Fibroblast of pulmonary artery (primary cell): ENCODE measurements around the gene SGCD.

Experiments used
- DNase-seq: peaks from one replicate; pipeline ENCODE4 v3.0.0-alpha.2; 2010; ENCODE audit warnings: low read depth
- H3K4me3 ChIP-seq: replicated peaks from 2 replicates; pipeline ENCODE4 v1.5.1; 2011; ENCODE audit warnings: low read depth, mild to moderate bottlenecking, control low read depth, low read length, moderate library complexity
- TF ChIP-seq, protein P1 (sequence below): IDR thresholded peaks from 2 replicates; pipeline ENCODE4 v1.5.1; 2011; ENCODE audit warnings: mild to moderate bottlenecking, control low read depth, low read length, inconsistent platforms; ENCODE audit errors: missing control alignments

SGCD gene

DNA sequence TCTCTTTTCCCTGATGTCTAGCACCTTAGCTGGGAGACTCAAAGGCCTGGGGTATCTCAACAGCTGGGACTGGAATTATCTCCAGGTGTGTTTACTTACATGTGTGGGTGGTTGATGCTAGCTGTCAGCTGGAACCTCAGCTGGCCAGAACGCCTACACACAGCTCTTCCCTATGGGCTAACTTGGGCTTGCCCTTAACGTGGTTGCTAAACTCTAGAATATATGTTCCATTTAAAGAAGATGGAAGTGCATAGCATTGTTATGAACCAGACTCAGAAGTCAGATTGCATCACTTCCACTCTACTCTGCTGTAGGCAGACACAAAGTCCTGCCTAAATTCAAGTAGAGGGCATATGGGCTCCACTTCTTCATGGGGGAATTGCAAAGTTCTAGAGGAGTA, 29.3 kb downstream of the SGCD start:
- no peak overlapping the region for H3K4me3 ChIP-seq
- peak; percentile 4 for DNase-seq

GRCh38 chr5:156359476-156359875, 32.5 kb downstream of the SGCD start:
- H3K4me3 ChIP-seq, result no peak overlapping the region
- DNase-seq, result peak; percentile 21
- TF ChIP-seq, protein P1, sequence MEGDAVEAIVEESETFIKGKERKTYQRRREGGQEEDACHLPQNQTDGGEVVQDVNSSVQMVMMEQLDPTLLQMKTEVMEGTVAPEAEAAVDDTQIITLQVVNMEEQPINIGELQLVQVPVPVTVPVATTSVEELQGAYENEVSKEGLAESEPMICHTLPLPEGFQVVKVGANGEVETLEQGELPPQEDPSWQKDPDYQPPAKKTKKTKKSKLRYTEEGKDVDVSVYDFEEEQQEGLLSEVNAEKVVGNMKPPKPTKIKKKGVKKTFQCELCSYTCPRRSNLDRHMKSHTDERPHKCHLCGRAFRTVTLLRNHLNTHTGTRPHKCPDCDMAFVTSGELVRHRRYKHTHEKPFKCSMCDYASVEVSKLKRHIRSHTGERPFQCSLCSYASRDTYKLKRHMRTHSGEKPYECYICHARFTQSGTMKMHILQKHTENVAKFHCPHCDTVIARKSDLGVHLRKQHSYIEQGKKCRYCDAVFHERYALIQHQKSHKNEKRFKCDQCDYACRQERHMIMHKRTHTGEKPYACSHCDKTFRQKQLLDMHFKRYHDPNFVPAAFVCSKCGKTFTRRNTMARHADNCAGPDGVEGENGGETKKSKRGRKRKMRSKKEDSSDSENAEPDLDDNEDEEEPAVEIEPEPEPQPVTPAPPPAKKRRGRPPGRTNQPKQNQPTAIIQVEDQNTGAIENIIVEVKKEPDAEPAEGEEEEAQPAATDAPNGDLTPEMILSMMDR, result no peak

More for the DNA sequence above, 29.3 kb downstream of the SGCD start:
- TF ChIP-seq, protein P1, result no peak

DNA sequence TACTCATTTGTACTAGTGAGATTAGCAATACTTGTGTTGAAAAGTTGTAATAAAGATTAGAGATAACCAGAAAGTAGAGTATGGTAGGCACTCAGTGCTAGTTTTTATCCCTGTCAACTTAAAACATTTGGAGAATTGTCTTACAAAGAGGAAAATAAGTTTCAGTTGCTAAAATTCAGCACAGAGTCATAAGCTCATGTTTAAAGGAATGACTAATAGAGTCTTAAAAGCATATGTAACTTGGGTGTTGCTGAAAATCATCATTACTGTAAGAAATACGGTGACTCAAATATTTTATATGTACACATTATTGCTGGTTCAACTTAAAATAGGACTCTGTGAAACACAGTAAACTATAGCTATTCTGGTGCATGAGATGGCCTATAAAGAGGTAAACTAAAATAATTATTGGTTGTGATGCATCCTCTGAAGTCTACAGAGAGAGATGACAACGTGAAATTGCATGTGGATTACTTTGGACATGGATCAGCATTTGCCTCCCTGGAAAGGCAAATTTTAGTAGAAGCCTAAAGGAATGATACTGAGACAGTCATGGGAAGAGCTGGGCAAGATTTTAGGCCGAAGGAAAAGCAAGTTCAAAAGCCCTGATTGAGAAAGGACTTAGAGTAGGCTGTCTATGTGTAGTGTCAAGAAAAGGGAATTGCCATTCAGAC, 34.6 kb downstream of the SGCD start:
- H3K4me3 ChIP-seq, result no peak overlapping the region
- DNase-seq, result no peak
- TF ChIP-seq, protein P1, result no peak

DNA sequence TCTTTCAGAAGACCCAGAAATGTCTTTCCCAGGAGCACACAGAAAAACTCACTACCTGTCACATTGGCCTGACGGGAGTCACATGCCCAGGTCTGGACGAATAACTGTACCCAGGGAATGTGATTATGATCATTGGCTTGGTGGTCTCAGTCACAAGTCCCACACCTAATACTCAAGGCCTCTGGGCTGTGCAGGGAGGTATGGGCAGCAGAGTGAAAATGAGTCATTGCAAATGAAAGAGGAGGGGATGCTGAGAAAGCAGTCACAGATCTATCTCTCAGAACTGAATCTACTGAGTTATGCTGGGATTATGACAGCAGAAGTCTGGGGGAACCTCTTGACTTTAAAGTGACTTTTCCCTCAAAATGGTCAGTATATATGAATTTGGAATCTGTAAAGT, 36.9 kb downstream of the SGCD start:
- DNase-seq, result no peak
- H3K4me3 ChIP-seq, result no peak overlapping the region
- TF ChIP-seq, protein P1, result no peak

- H3K4me3 ChIP-seq, result no peak overlapping the region
- TF ChIP-seq, protein P1, result no peak
- DNase-seq, result no peak
Observed at GRCh38 chr5:156366521-156366920, 39.6 kb downstream of the SGCD start.

GRCh38 chr5:156367597-156367996, 40.6 kb downstream of the SGCD start:
- TF ChIP-seq, protein P1, result no peak
- H3K4me3 ChIP-seq, result no peak overlapping the region
- peak; percentile 26 for DNase-seq

DNA sequence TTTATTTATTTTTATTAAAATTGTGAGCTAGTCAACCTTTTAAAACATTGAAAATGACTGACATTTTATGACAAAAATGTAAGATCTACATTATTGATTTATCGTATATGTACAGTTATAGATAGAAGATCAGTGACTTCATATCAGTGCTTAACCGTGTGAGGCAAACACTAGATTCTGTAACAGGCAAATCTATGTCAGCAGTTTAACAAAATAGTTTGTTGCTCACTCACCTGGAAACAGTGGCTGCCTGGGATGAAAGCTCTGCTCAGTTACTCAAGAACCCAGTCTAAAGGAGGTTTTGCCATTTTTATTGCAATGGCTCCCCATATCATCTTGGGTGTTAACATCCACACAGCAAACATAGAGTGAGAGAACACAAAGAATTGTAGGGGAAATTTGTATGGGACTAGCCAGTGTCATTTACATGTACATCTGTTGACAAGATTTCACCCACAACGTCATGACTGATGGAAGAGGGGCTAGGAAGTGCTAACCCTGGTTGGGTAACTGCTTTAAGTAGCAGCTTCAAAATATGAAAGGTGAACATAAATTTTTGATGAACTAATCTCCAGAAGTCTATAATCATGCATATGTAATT, 49.0 kb downstream of the SGCD start:
- no peak overlapping the region for H3K4me3 ChIP-seq
- DNase-seq, result no peak
- TF ChIP-seq, protein P1, result no peak
